ENCODE results near the gene BCL2.
A peak's percentile ranks its signal among the peaks of the same experiment; 100 is the strongest.

BCL2 gene

GRCh38 chr18:63309422-63309821 is 10.1 kb downstream of the BCL2 start:
- DNase-seq (ENCODE audit: low read depth) = no peak

GRCh38 chr18:63307551-63308200 is 11.9 kb downstream of the BCL2 start:
- DNase-seq (ENCODE audit: low read depth) = no peak

- DNase-seq (ENCODE audit: low read depth) = no peak
These were observed 12.6 kb downstream of the BCL2 start for GRCh38 chr18:63306819-63307550.

GRCh38 chr18:63306249-63306648 is 13.3 kb downstream of the BCL2 start:
- DNase-seq (ENCODE audit: low read depth) = no peak

GRCh38 chr18:63303547-63303946 is 16.0 kb downstream of the BCL2 start:
- DNase-seq (ENCODE audit: low read depth) = no peak

GRCh38 chr18:63302636-63303405 is 16.7 kb downstream of the BCL2 start:
- no peak for DNase-seq (ENCODE audit: low read depth)

- DNase-seq (ENCODE audit: low read depth) = no peak
These were observed 17.3 kb downstream of the BCL2 start for GRCh38 chr18:63302220-63302619.

- no peak for DNase-seq (ENCODE audit: low read depth)
These were observed 18.1 kb downstream of the BCL2 start for GRCh38 chr18:63301434-63301833.

- DNase-seq (ENCODE audit: low read depth) = peak; percentile 35
These were observed 19.5 kb downstream of the BCL2 start for GRCh38 chr18:63299837-63300745.

- no peak for DNase-seq (ENCODE audit: low read depth)
These were observed 20.9 kb downstream of the BCL2 start for GRCh38 chr18:63298400-63299365.

- no peak for DNase-seq (ENCODE audit: low read depth)
These were observed 21.7 kb downstream of the BCL2 start for GRCh38 chr18:63297687-63298399.

GRCh38 chr18:63293935-63294334 is 25.6 kb downstream of the BCL2 start:
- DNase-seq (ENCODE audit: low read depth) = no peak

- DNase-seq (ENCODE audit: low read depth) = no peak
These were observed 26.5 kb downstream of the BCL2 start for GRCh38 chr18:63292831-63293683.

- no peak for DNase-seq (ENCODE audit: low read depth)
These were observed 28.3 kb downstream of the BCL2 start for GRCh38 chr18:63291278-63291677.

GRCh38 chr18:63290821-63291200 is 28.8 kb downstream of the BCL2 start:
- DNase-seq (ENCODE audit: low read depth) = no peak

GRCh38 chr18:63290166-63290820 is 29.3 kb downstream of the BCL2 start:
- no peak for DNase-seq (ENCODE audit: low read depth)

GRCh38 chr18:63288311-63288710 is 31.3 kb downstream of the BCL2 start:
- DNase-seq (ENCODE audit: low read depth) = no peak

- DNase-seq (ENCODE audit: low read depth) = no peak
These were observed 31.8 kb downstream of the BCL2 start for GRCh38 chr18:63287691-63288220.
